Measurements from ENCODE around the gene P2RX3. TPM values are rescaled to one million over a fixed set of nuclear protein-coding genes. Genes with fewer than 3 reads are reported as not detected.
"Not testable (repeated sequence)": the region's sequence is repeated elsewhere in the genome, so short reads cannot be mapped to it uniquely, and the experiment has no call there.

The P2RX3 gene
- total and polyA plus RNA-seq, 5 donors: 0.20 TPM; not detected in 4

DNA sequence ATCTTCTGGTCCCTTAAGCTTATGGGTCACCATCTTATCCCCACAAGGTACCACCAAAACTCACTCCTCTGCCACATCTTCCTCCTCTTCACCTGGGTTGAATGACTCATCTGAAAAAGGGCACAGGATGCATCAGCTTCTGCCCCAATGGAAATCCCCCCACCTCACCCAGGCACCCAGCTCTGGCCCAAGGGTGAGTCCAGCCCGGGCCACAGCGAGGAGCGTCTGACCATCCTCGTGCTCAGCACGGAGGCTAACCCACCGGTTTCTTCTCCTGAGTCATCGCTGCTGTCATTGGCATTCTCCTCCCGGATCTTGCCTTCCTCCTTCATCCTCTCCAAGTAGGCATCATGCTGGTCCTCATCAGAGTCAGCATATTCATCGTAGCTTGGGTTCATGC lies 8.1 kb upstream of the P2RX3 start:
- 89% methylated on average over 9 of the region's 9 CpGs for WGBS

GRCh38 chr11:57331720-57332119 lies 6.4 kb upstream of the P2RX3 start:
- intact Hi-C loops (cut with DNase I): no loop called here
- no peaks in the 10 kb centered on the region for H3K9me3 ChIP-seq (ENCODE audit: control insufficient read depth, low read length)
- DNase-seq (peak in 1 of 3 donors; percentile 26), ATAC-seq (no peak)
- H3K27me3 ChIP-seq (ENCODE audit: control insufficient read depth, insufficient read depth): no peaks in the 10 kb centered on the region
- H3K27ac ChIP-seq (ENCODE audit: low read length): no peak overlapping the region
- 94% methylated on average over 14 of the region's 14 CpGs for WGBS
- peaks cover 2% of the 10 kb centered on the region for H3K4me1 ChIP-seq (ENCODE audit: control insufficient read depth, insufficient read depth, low read length)
- no peak overlapping the region for H3K4me3 ChIP-seq (ENCODE audit: low read length)

More for the DNA sequence above, 8.1 kb upstream of the P2RX3 start:
- no peak overlapping the region for H3K27ac ChIP-seq (ENCODE audit: low read length)
- H3K4me1 ChIP-seq (ENCODE audit: control insufficient read depth, insufficient read depth, low read length): peaks cover 12% of the 10 kb centered on the region
- DNase-seq (peak in 1 of 3 donors; percentile 7), ATAC-seq (no peak)
- intact Hi-C loops (cut with DNase I): no loop called here
- H3K27me3 ChIP-seq (ENCODE audit: control insufficient read depth, insufficient read depth): no peaks in the 10 kb centered on the region
- no peaks in the 10 kb centered on the region for H3K9me3 ChIP-seq (ENCODE audit: control insufficient read depth, low read length)
- no peak overlapping the region for H3K4me3 ChIP-seq (ENCODE audit: low read length)

DNA sequence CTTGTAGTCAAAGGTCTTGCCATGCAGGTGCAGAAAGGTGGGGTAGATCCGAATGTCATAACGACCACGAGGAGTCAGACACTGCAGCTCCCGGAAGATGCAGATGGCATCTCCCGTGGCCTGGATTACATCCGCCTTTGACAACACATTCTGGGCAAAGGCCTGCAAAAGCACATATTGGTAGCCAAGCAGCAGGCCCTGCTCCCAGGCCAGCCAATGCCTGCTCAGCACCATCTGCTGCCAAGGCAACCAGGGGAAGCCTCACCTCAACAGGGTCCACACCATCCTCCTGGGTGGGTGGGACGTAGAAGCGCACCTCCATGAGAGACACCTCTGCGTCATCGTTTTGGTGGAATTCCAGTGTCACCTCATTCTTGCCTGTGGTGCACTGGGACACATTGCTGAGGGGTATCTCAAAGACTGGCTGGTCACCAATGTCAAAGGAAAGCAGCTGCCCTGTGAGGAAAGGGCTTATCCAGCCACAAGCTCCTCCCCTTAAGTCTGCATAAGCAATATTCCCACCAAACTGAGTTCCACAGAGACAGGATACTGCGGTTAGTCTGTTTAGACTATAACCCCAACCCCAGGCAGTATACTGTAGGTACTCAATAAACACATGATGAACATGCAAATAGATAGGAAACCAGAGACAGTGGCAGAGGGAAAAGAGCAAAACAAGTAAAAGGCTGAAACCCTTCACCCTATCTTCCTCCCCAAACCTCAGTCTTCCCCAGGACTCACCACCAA lies 5.3 kb upstream of the P2RX3 start:
- Histone ChIP-seq H3K9me3 (ENCODE audit: control insufficient read depth, low read length) (no peaks in the 10 kb centered on the region), H3K27ac (ENCODE audit: low read length) (no peak overlapping the region), H3K4me1 (ENCODE audit: control insufficient read depth, insufficient read depth, low read length) (peaks cover 2% of the 10 kb centered on the region), H3K4me3 (ENCODE audit: low read length) (no peak overlapping the region), H3K27me3 (ENCODE audit: control insufficient read depth, insufficient read depth) (no peaks in the 10 kb centered on the region)
- no peak for ATAC-seq
- intact Hi-C loops (cut with DNase I): no loop called here
- DNase-seq: peak in 1 of 3 donors; percentile 18
- WGBS: 92% methylated on average over 11 of the region's 11 CpGs

DNA sequence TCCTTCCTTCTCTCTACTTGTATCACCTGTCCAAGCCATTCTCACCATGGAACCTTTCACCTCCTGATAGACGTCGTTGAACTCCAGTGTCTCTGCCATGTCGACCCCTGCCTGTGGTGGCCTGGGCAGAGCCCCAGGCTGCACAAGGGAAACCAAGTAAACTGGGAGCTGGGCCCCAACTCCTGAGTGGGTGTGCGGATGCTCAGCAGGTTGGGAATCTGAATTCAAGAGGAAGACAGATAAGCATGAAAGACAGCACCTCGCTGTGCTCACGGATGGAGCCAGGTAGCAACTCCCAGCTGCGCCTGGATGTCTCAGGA lies 3.2 kb upstream of the P2RX3 start:
- peak overlapping the region; percentile 96 for H3K4me3 ChIP-seq (ENCODE audit: low read length)
- H3K27ac ChIP-seq (ENCODE audit: low read length): peak overlapping the region; percentile 55
- ATAC-seq: peak in 1 of 2 donors; percentile 9
- intact Hi-C loops (cut with DNase I): no loop called here
- H3K9me3 ChIP-seq (ENCODE audit: control insufficient read depth, low read length): no peaks in the 10 kb centered on the region
- H3K27me3 ChIP-seq (ENCODE audit: control insufficient read depth, insufficient read depth): no peaks in the 10 kb centered on the region
- 4% methylated on average over 7 of the region's 7 CpGs for WGBS
- DNase-seq: no peak
- H3K4me1 ChIP-seq (ENCODE audit: control insufficient read depth, insufficient read depth, low read length): peaks cover 2% of the 10 kb centered on the region

- peaks cover 2% of the 10 kb centered on the region for H3K4me1 ChIP-seq (ENCODE audit: control insufficient read depth, insufficient read depth, low read length)
- H3K27me3 ChIP-seq (ENCODE audit: control insufficient read depth, insufficient read depth): no peaks in the 10 kb centered on the region
- ATAC-seq (peak; percentile 98), DNase-seq (peak; percentile 90 to 96 (median 95))
- peak within 1 kb of the TSS; percentile 55 for H3K27ac ChIP-seq (ENCODE audit: low read length)
- WGBS: under 1% methylated on average over 69 of the region's 69 CpGs
- intact Hi-C loops (cut with DNase I): no loop called here
- no peaks in the 10 kb centered on the region for H3K9me3 ChIP-seq (ENCODE audit: control insufficient read depth, low read length)
- peak within 1 kb of the TSS; percentile 96 for H3K4me3 ChIP-seq (ENCODE audit: low read length)
These were observed 2.6 kb upstream of the P2RX3 start, which contains the start of gene SSRP1 for GRCh38 chr11:57335343-57336110. TSS of gene SSRP1 (minus strand) at chr11:57335892. CDS start at chr11:57335121, 771 bp downstream.

- 33% methylated on average over 12 of the region's 12 CpGs for WGBS
- intact Hi-C loops (cut with DNase I): no loop called here
- peak in 1 of 3 donors; percentile 38 for DNase-seq
- peak in 1 of 2 donors; percentile 3 for ATAC-seq
- Histone ChIP-seq H3K27me3 (ENCODE audit: control insufficient read depth, insufficient read depth) (no peaks in the 10 kb centered on the region), H3K9me3 (ENCODE audit: control insufficient read depth, low read length) (no peaks in the 10 kb centered on the region), H3K4me3 (ENCODE audit: low read length) (peak overlapping the region; percentile 96), H3K4me1 (ENCODE audit: control insufficient read depth, insufficient read depth, low read length) (peaks cover 2% of the 10 kb centered on the region), H3K27ac (ENCODE audit: low read length) (peak overlapping the region; percentile 55)
These were observed 2.0 kb upstream of the P2RX3 start for GRCh38 chr11:57336111-57336666.

DNA sequence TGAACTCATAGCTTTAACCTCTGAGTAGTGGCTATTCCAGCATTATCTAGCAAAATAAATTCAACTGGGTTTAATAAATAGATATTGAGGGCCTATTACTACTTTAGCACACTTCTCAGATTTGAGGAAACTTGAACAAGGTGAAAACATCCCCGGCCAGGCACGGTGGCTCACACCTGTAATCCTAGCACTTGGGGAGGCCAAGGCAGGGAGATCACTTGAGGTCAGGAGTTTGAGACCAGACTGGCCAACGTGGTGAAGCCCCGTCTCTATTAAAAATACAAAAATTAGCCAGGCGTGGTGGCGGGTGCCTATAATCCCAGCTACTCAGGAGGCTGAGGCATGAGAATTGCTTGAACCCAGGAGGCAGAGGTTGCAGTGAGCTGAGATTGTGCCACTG lies 1.3 kb upstream of the P2RX3 start:
- H3K27me3 ChIP-seq (ENCODE audit: control insufficient read depth, insufficient read depth); intact Hi-C loops (cut with DNase I); H3K4me1 ChIP-seq (ENCODE audit: control insufficient read depth, insufficient read depth, low read length); H3K27ac ChIP-seq (ENCODE audit: low read length); H3K9me3 ChIP-seq (ENCODE audit: control insufficient read depth, low read length); ATAC-seq; H3K4me3 ChIP-seq (ENCODE audit: low read length): not testable (repeated sequence)
- 95% methylated on average over 6 of the region's 6 CpGs for WGBS
- peak in 1 of 3 donors; percentile 4 for DNase-seq

DNA sequence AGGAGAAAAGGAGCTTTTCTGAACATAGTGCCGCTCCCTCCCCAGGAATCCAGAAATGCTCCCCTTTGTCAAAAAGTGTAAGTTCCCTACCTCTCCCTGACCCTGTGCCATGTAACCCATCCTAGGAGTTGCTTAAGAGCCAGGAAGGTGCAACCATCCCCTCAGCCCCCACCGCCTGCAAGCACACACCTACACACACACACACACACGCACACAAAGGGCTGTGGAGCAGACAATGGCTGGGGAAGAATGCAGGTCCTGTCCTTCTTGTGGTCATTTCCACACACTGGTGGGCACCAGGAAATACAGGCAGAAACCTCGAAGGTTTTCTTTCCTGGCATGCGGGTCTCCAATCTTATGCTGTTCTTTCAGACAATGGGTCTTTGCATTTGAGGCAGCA lies 1.2 kb downstream of the P2RX3 start:
- H3K4me3 ChIP-seq (ENCODE audit: low read length): no peak overlapping the region
- intact Hi-C loops (cut with DNase I): no loop called here
- H3K27me3 ChIP-seq (ENCODE audit: control insufficient read depth, insufficient read depth): no peaks in the 10 kb centered on the region
- ATAC-seq (no peak), DNase-seq (no peak)
- no peak overlapping the region for H3K27ac ChIP-seq (ENCODE audit: low read length)
- H3K9me3 ChIP-seq (ENCODE audit: control insufficient read depth, low read length): no peaks in the 10 kb centered on the region
- peaks cover 2% of the 10 kb centered on the region for H3K4me1 ChIP-seq (ENCODE audit: control insufficient read depth, insufficient read depth, low read length)
- whole genome bisulfite sequencing: 82% methylated on average over 5 of the region's 5 CpGs

- WGBS: 37% methylated on average over 12 of the region's 12 CpGs
- Histone ChIP-seq H3K4me1 (ENCODE audit: control insufficient read depth, insufficient read depth, low read length) (peaks cover 2% of the 10 kb centered on the region), H3K9me3 (ENCODE audit: control insufficient read depth, low read length) (no peaks in the 10 kb centered on the region), H3K4me3 (ENCODE audit: low read length) (no peak overlapping the region), H3K27ac (ENCODE audit: low read length) (no peak overlapping the region), H3K27me3 (ENCODE audit: control insufficient read depth, insufficient read depth) (no peaks in the 10 kb centered on the region)
- intact Hi-C loops (cut with DNase I): loop anchor here in 3 of 4 donors (10.0 kb wide), 2 partner anchors 115 to 305 kb away; partner anchors contain the start of gene YPEL4 (in 3 of the 3)
- ATAC-seq: no peak
- DNase-seq: no peak
These were observed 2.0 kb downstream of the P2RX3 start for GRCh38 chr11:57340039-57340615.

DNA sequence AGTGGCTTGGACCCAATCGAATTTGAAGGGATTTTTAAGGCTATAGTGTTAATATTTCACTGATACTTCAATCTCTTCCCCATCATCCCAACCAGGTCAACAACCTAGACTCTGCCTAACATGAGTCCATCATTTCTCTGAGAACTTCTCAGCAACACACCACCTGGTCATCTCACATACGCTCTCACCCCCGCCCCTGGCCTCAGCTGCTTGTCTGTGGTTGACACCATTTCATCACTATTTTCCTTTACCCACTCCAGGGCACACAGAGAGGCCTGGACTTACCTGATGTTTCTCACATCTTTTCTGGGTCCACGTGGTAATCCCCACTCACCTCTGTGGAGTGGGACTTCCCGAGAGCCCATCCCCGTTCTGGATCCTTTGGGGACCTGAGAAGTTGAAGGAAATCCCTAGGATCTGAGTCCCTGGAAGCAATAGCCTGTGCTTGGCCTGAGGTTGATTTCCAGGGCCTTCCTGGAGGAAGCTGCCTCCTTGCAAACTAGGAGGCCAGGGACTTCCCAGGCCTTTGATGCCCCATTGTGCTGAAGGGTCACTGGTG lies 3.2 kb downstream of the P2RX3 start:
- DNase-seq: no peak
- Histone ChIP-seq H3K4me1 (ENCODE audit: control insufficient read depth, insufficient read depth, low read length) (peaks cover under 1% of the 10 kb centered on the region), H3K27ac (ENCODE audit: low read length) (no peak overlapping the region), H3K9me3 (ENCODE audit: control insufficient read depth, low read length) (no peaks in the 10 kb centered on the region), H3K4me3 (ENCODE audit: low read length) (no peak overlapping the region), H3K27me3 (ENCODE audit: control insufficient read depth, insufficient read depth) (no peaks in the 10 kb centered on the region)
- intact Hi-C loops (cut with DNase I): loop anchor here in 3 of 4 donors (10.0 kb wide), 2 partner anchors 113 to 303 kb away; partner anchors contain the start of gene YPEL4 (in 3 of the 3)
- ATAC-seq: no peak
- WGBS: 76% methylated on average over 6 of the region's 6 CpGs
